Gastroesophageal sphincter (tissue), 3 donors: ENCODE results near the gene MARK2.

Experiments used
- CTCF ChIP-seq, 4 experiments: fragments of 200-600 bp in 2 of 4; fragments of 450-650 bp in 2 of 4; sonication (generic) in 1 of 4; IDR thresholded peaks; one replicate each; pipeline ENCODE4 v1.5.1; 2017 to 2019; ENCODE audit warnings: antibody characterized with exemption in 4 of 4, mild to moderate bottlenecking in 2 of 4, moderate library complexity in 2 of 4
- POLR2A ChIP-seq, 2 donors: fragments of 450-650 bp; IDR thresholded peaks; one replicate each; pipeline ENCODE4 v1.6.1; 2017; ENCODE audit warnings: antibody characterized with exemption in 2 of 2, mild to moderate bottlenecking in 2 of 2, moderate library complexity in 1 of 2

DNA sequence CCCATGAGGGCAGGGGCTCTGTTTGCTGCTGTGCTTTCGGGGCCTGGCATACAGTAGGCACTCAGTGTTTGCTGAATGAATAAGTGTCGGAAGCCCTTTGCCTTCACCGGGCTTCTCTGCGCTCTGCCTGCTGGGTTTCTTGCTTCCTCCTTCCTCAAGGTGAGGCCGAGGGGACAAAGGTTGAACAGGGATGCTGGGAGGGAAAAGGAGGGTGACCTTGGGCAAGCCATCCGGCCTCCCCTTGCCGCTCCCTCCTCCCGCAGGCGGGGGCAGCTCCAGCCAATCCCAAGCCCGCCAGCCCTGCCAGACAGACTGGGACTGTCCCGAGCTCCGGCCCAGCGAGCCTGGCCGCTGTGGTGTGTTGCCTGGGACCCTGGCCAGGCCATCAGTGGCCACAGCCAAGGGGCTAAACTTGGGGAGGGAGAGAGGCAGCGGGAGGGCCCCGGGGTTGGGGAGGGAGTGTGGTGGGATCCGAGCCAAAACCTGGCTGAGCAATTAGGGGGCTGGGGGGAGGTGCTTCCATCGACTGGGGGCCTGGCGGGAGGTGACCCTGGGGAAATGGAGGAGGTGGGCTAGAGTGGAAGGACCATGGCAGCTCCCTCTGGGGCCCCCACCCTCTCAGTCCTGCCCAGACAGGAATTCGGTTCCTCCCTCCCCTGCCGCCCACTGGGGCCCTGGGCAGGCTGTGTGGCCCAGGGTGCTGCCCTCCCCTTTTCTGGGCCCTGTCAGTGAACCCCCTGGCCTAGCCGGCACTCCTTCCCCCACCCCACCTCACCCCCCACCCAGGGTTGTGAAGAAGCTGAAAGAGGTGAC, 81.4 kb downstream of the MARK2 start:
- TF ChIP-seq CTCF (IDR thresholded peaks at IDR 0.05) (no peak), POLR2A (IDR thresholded peaks at IDR 0.05) (no peak)
